Right atrium auricular region (tissue), 2 donors: Measurements from ENCODE around the gene ARHGAP20. TPM values are rescaled to one million over a fixed set of nuclear protein-coding genes. Genes with fewer than 3 reads are reported as not detected.
A peak's percentile ranks its signal among the peaks of the same experiment; 100 is the strongest.

ENCODE experiments used
- DNase-seq: peaks from one replicate; pipeline ENCODE4 v3.0.0-alpha.2; 2019; ENCODE audit warnings: low spot score
- H3K27ac ChIP-seq, 2 donors: fragments of 200-600 bp; sonication (generic); 1 replicate in 1 of 2; 2 replicates in 1 of 2; pipeline ENCODE4 v1.5.1; 2016 to 2019
- H3K27me3 ChIP-seq, 2 donors: fragments of 200-600 bp; sonication (generic); one replicate each; pipeline versions ENCODE4 v1.5.1 to v1.6.0; 2017 to 2019
- H3K36me3 ChIP-seq: fragments of 200-600 bp; sonication (generic); one replicate; pipeline ENCODE4 v1.5.1; 2016
- H3K4me1 ChIP-seq, 2 donors: fragments of 200-600 bp; sonication (generic); one replicate each; pipeline versions ENCODE4 v1.5.1 to v1.6.0; 2017 to 2019
- H3K4me3 ChIP-seq, 2 donors: fragments of 200-600 bp; sonication (generic); 1 replicate in 1 of 2; 2 replicates in 1 of 2; pipeline ENCODE4 v1.5.1; 2017 to 2019; ENCODE audit warnings: mild to moderate bottlenecking in 1 of 2, moderate library complexity in 1 of 2
- H3K9me3 ChIP-seq, 2 donors: fragments of 200-600 bp; sonication (generic); one replicate each; pipeline ENCODE4 v1.5.1; 2019
- total RNA-seq, 2 donors: library from RNA; depleted of rRNA; stranded (reverse); fragments of >200 nt; gene quantifications; one replicate each; pipeline ENCODE4 v1.1.0, GENCODE V29; 2016
- TF ChIP-seq, protein P1 (sequence below), 2 donors: fragments of 200-600 bp; sonication (generic); IDR thresholded peaks; one replicate each; pipeline ENCODE4 v1.5.1; 2019; ENCODE audit warnings: antibody characterized with exemption in 2 of 2

Gene ARHGAP20
- total RNA-seq, 2 donors from 2014 or later, result 0.30 to 0.86 TPM

DNA sequence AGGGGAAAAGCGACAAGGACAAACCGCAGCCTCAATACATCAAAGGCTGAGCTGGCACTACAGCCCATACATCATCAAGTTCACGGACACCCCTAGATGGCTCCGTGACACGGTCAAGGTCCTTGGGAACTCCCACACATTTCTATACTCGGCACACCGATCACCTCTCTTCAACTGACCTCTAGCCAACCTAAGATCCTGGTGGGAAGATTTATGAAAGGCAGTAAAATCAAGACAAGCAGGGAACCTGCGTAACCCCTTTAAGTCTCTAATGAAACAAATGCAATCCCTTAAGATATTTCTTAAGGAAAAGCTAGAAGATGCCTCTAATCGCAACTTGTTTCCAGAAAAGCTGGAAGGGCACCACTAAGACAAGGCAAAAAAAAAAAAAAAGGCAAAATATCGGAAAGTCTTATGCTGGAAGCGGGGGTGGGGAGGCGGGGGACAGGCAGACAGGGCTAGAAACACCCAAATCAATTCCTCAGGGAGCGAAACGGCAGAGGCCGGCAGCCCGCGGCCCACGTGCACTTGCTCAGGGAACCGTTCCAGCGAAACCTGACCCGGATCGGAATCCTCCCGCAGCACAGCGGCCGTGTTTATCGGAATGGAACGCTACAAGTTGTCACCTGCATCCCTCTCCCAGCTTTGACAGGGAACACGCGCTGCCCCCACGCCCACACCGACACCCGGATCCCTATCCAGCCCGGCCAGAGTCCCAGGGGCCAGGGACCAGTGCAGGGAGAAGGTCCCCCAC is 1.4 kb downstream of the ARHGAP20 start:
- TF ChIP-seq, protein P1, sequence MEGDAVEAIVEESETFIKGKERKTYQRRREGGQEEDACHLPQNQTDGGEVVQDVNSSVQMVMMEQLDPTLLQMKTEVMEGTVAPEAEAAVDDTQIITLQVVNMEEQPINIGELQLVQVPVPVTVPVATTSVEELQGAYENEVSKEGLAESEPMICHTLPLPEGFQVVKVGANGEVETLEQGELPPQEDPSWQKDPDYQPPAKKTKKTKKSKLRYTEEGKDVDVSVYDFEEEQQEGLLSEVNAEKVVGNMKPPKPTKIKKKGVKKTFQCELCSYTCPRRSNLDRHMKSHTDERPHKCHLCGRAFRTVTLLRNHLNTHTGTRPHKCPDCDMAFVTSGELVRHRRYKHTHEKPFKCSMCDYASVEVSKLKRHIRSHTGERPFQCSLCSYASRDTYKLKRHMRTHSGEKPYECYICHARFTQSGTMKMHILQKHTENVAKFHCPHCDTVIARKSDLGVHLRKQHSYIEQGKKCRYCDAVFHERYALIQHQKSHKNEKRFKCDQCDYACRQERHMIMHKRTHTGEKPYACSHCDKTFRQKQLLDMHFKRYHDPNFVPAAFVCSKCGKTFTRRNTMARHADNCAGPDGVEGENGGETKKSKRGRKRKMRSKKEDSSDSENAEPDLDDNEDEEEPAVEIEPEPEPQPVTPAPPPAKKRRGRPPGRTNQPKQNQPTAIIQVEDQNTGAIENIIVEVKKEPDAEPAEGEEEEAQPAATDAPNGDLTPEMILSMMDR (IDR thresholded peaks at IDR 0.05), result no peak
- Histone ChIP-seq H3K27ac (no peak overlapping the region), H3K9me3 (no peaks in the 10 kb centered on the region), H3K27me3 (peaks cover 0 to 4% of the 10 kb centered on the region in 2 donors), H3K36me3 (no peaks in the 10 kb centered on the region), H3K4me3 (peak overlapping the region; percentile 37 to 57), H3K4me1 (peaks cover 0 to 24% of the 10 kb centered on the region in 2 donors)
- no peak for DNase-seq

DNA sequence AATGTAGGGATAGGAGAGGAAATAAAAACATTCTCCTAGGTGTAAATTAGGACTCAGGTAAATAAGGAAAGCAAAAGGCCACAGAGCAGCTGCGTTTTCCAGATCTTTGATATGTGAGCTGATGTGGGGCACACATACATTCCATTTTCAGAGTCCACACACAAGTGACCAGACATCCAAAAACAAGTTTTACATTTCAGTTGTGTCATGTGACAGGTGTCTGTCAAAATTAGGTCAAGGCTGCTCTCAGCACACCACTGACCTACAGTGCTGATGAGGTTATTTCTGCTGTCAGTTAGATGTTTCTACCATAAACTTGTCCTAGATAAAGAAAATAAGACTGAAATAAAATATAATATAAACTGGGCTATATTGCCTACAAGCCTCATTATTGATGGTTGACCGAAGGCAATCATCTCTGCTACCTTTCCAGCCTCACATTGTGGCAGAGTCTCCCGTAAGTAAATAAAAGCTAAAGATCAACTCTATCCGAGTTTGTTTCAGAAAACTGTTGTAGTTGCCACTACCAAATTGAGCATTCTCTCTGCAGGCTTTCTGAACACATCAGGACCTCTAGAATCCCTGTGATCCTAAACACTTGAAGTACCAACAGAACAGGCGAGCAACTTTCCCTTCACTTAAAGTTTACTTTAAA is 7.9 kb downstream of the ARHGAP20 start:
- Histone ChIP-seq H3K27ac (no peak overlapping the region), H3K4me1 (no peaks in the 10 kb centered on the region)
- TF ChIP-seq, protein P1 (IDR thresholded peaks at IDR 0.05), result no peak

DNA sequence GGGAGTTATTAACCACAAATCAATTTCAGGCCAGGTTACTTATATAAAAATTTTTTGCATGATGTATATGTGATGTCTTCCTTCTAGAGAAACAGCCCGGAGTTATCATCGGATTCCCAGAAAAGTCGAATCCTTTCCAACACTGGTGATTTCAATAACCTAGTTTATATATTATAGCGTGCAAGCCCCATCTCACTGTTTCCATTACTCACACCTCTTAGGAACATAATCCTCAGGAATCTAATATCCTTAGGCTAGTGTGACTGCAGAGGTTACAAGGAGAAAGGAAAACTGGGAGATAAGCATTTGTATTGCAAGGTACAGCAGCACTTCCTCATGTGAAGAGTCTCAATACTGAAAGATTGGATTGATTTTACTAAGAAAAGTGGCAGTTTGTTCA is 20.3 kb downstream of the ARHGAP20 start:
- no peaks in the 10 kb centered on the region for H3K4me1 ChIP-seq
- H3K27ac ChIP-seq, result no peak overlapping the region
- H3K27me3 ChIP-seq, result no peaks in the 10 kb centered on the region
- no peak overlapping the region for H3K4me3 ChIP-seq
- H3K36me3 ChIP-seq, result no peaks in the 10 kb centered on the region
- DNase-seq, result no peak
- H3K9me3 ChIP-seq, result peaks cover 0 to 4% of the 10 kb centered on the region in 2 donors
- TF ChIP-seq, protein P1 (IDR thresholded peaks at IDR 0.05), result no peak

More for the DNA sequence above, 7.9 kb downstream of the ARHGAP20 start:
- no peak overlapping the region for H3K4me3 ChIP-seq
- H3K27me3 ChIP-seq, result no peaks in the 10 kb centered on the region
- H3K9me3 ChIP-seq, result no peaks in the 10 kb centered on the region
- DNase-seq, result no peak
- no peaks in the 10 kb centered on the region for H3K36me3 ChIP-seq

DNA sequence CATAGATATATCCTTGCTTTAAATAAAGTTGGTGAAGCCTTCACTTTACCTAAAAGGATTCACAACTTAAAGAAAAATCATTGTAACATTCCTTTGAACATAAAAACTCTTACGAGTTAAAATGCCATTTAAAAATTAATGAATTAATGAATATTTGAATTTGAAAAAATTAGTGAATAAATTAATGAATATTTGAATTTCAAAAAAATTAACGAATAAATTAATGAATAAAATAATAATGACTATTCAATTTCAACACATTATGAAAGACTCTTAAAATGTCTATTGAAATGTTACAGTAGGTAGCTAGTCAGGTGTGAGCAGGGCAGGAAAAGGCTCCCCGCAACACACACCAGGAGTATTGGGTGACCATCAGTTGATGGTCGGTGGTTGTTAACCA is 22.9 kb downstream of the ARHGAP20 start:
- TF ChIP-seq, protein P1 (IDR thresholded peaks at IDR 0.05), result no peak
- H3K27me3 ChIP-seq, result no peaks in the 10 kb centered on the region
- H3K27ac ChIP-seq, result no peak overlapping the region
- H3K9me3 ChIP-seq, result no peaks in the 10 kb centered on the region
- DNase-seq, result no peak
- H3K36me3 ChIP-seq, result no peaks in the 10 kb centered on the region
- H3K4me3 ChIP-seq, result no peak overlapping the region
- H3K4me1 ChIP-seq, result no peaks in the 10 kb centered on the region

DNA sequence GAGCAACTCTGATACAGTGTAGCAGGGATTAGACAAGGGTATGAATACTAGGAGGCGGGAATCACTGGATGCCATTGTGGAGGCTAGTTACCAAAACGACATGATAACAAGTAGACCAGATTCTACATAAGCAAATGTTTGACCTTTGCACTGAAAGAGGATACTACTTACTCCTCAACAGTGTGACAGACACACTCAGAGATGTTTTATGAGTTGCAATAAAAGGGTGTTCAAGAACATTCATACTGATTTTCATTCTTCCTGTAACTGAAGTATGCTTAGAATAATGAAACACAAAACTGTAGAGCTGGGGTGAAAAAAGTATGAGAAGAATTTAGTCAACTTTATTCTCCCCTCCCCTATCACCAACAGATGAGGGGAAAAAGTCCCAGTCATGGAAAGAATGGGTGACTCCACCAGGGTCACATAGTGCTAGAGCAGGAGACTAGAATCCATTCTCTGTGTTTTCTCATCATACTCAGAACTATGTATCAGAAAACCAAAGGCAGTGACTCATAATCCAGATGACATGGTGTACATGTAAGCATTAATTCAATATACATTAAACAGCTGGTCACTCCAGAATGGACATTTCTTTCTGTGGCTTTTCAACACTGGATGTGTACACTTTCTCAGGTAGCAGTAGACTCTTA is 32.8 kb downstream of the ARHGAP20 start:
- Histone ChIP-seq H3K27me3 (no peaks in the 10 kb centered on the region), H3K36me3 (no peaks in the 10 kb centered on the region), H3K4me3 (no peak overlapping the region), H3K27ac (no peak overlapping the region), H3K9me3 (no peaks in the 10 kb centered on the region), H3K4me1 (no peaks in the 10 kb centered on the region)
- TF ChIP-seq, protein P1 (IDR thresholded peaks at IDR 0.05), result no peak
- no peak for DNase-seq
